ENCODE data around the gene TXNRD1. TPM values are rescaled to one million over a fixed set of nuclear protein-coding genes. Genes with fewer than 3 reads are reported as not detected.
"Not testable (repeated sequence)": the region's sequence is repeated elsewhere in the genome, so short reads cannot be mapped to it uniquely, and the experiment has no call there.

Gene TXNRD1
- total RNA-seq, 1 experiment from 2014 or later, result 69.4 TPM

DNA sequence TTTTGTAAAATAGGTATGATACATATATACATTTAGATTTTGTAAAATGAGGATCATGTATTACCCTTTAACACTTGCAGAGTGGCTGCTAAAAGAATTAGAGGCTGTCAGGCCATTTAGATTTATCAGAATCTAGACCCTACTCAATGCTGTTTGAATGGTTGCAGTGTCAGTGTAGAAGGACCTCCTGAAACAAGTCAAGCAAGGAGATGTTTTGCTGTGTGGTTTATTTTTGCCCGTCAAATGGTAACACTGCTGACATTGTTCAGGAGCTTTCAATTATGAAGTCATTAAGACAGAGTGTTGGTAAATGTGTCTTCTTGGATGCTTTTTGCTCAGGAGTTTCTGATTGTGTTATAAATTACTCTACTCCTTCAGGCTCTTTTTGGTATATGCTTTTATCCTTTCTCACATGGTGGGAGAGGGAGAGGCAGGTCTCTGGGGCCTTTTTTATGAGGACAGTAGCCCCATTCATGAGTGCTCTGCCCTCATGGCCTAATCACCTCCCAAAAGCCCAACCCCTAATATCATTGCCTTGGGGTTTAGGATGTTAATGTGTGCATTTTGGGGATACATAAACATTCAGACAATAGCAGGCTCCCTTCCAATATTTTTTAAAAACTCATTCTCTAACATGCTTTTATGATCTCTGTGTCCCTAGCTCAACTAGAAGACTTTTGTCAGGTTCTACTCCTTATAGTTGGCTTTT, 104.5 kb downstream of the TXNRD1 start:
- H3K4me1 ChIP-seq (ENCODE audit: low read length), result no peaks in the 10 kb centered on the region
- peaks cover 35% of the 10 kb centered on the region for H3K79me2 ChIP-seq (ENCODE audit: low read length)
- H3K9me2 ChIP-seq (replicated peaks; ENCODE audit: insufficient read depth, low read length), result no peaks in the 10 kb centered on the region
- no peak overlapping the region for H3K27ac ChIP-seq (ENCODE audit: low read length)
- H3K9ac ChIP-seq (ENCODE audit: low read length), result no peak overlapping the region
- DNase-seq, result no peak
- no peaks in the 10 kb centered on the region for H3K9me3 ChIP-seq (ENCODE audit: low read length)
- no peak overlapping the region for H3K4me3 ChIP-seq (ENCODE audit: low read length)
- no peak overlapping the region for H2AFZ ChIP-seq (ENCODE audit: low read length)
- no peaks in the 10 kb centered on the region for H3K27me3 ChIP-seq (ENCODE audit: low read length)
- no peaks in the 10 kb centered on the region for H4K20me1 ChIP-seq (ENCODE audit: insufficient read depth, low read depth, low read length)
- H3K4me2 ChIP-seq (ENCODE audit: low read depth, low read length, poor library complexity, severe bottlenecking), result no peak overlapping the region
- peaks cover 63% of the 10 kb centered on the region for H3K36me3 ChIP-seq (ENCODE audit: insufficient read depth, low read length)

DNA sequence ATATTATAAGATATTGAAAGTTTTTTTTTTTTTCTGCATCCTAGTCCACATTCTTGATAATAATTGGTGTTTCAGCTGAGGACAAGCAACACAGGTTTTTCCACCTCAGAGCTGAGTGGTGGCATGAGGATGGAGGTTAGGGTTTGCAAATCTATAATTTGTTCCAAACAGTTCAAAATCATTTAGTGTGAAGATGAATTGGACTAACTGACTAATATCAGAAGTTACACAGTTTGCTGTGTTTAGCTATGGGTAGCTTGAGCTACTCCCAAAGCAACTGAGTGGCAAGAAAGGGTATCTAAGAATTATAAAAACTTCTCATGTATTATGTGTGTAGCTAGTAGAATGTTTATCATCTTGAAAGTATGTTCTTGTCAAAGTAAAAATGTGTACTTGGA, 105.0 kb downstream of the TXNRD1 start:
- Histone ChIP-seq H3K27ac (ENCODE audit: low read length) (no peak overlapping the region), H3K4me2 (ENCODE audit: low read depth, low read length, poor library complexity, severe bottlenecking) (no peak overlapping the region), H3K9me3 (ENCODE audit: low read length) (no peaks in the 10 kb centered on the region), H3K9ac (ENCODE audit: low read length) (no peak overlapping the region), H3K79me2 (ENCODE audit: low read length) (peaks cover 29% of the 10 kb centered on the region), H3K4me1 (ENCODE audit: low read length) (no peaks in the 10 kb centered on the region), H2AFZ (ENCODE audit: low read length) (no peak overlapping the region), H3K36me3 (ENCODE audit: insufficient read depth, low read length) (peaks cover 62% of the 10 kb centered on the region), H3K4me3 (ENCODE audit: low read length) (no peak overlapping the region), H3K27me3 (ENCODE audit: low read length) (no peaks in the 10 kb centered on the region), H4K20me1 (ENCODE audit: insufficient read depth, low read depth, low read length) (no peaks in the 10 kb centered on the region), H3K9me2 (replicated peaks; ENCODE audit: insufficient read depth, low read length) (no peaks in the 10 kb centered on the region)
- DNase-seq, result no peak

DNA sequence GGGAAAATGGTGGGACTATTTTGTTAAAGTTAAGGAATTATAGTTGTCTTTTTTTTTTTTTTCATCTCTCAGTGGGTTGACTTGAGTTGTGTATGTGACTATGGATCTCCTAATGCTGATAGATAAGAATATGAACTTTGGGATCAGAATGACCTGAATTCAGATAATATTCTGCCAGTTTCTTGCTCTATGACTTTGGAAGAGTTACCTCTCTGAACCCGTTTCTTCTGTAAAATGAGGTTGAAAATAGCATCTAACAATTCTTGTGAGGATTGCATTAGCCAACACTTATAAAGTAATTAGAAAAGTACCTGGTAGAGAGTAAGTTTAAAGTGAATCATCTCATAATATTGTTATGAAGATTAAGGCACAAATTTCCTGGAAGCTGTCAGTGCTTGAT, 106.4 kb downstream of the TXNRD1 start:
- peaks cover 56% of the 10 kb centered on the region for H3K36me3 ChIP-seq (ENCODE audit: insufficient read depth, low read length)
- no peaks in the 10 kb centered on the region for H3K9me2 ChIP-seq (replicated peaks; ENCODE audit: insufficient read depth, low read length)
- H4K20me1 ChIP-seq (ENCODE audit: insufficient read depth, low read depth, low read length), result no peaks in the 10 kb centered on the region
- H3K9me3 ChIP-seq (ENCODE audit: low read length), result no peaks in the 10 kb centered on the region
- H3K27ac ChIP-seq (ENCODE audit: low read length), result no peak overlapping the region
- H3K4me1 ChIP-seq (ENCODE audit: low read length), result no peaks in the 10 kb centered on the region
- no peak overlapping the region for H3K9ac ChIP-seq (ENCODE audit: low read length)
- H3K4me3 ChIP-seq (ENCODE audit: low read length), result no peak overlapping the region
- no peaks in the 10 kb centered on the region for H3K27me3 ChIP-seq (ENCODE audit: low read length)
- H3K79me2 ChIP-seq (ENCODE audit: low read length), result peaks cover 24% of the 10 kb centered on the region
- H2AFZ ChIP-seq (ENCODE audit: low read length), result no peak overlapping the region
- DNase-seq, result no peak
- no peak overlapping the region for H3K4me2 ChIP-seq (ENCODE audit: low read depth, low read length, poor library complexity, severe bottlenecking)

DNA sequence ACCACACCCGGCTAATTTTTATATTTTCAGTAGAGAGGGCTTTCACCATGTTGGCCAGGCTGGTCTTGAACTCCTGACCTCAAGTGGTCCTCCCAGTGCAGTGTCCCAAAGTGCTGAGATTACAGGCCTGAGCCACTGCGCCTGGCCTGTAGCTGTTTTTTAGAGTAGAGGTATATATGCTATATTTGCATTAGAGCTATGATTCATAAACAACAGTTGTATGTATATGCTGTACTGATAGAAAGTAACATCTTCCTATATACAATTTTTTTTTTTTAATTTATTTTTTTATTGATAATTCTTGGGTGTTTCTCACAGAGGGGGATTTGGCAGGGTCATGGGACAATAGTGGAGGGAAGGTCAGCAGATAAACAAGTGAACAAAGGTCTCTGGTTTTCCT, 107.0 kb downstream of the TXNRD1 start:
- not testable (repeated sequence) for H3K4me1 ChIP-seq (ENCODE audit: low read length); H3K9me2 ChIP-seq (replicated peaks; ENCODE audit: insufficient read depth, low read length); H4K20me1 ChIP-seq (ENCODE audit: insufficient read depth, low read depth, low read length); H3K27ac ChIP-seq (ENCODE audit: low read length); H3K9ac ChIP-seq (ENCODE audit: low read length); H3K27me3 ChIP-seq (ENCODE audit: low read length); H2AFZ ChIP-seq (ENCODE audit: low read length); H3K4me2 ChIP-seq (ENCODE audit: low read depth, low read length, poor library complexity, severe bottlenecking); H3K9me3 ChIP-seq (ENCODE audit: low read length); H3K4me3 ChIP-seq (ENCODE audit: low read length); DNase-seq
- peaks cover 23% of the 10 kb centered on the region for H3K79me2 ChIP-seq (ENCODE audit: low read length)
- H3K36me3 ChIP-seq (ENCODE audit: insufficient read depth, low read length), result peaks cover 61% of the 10 kb centered on the region

DNA sequence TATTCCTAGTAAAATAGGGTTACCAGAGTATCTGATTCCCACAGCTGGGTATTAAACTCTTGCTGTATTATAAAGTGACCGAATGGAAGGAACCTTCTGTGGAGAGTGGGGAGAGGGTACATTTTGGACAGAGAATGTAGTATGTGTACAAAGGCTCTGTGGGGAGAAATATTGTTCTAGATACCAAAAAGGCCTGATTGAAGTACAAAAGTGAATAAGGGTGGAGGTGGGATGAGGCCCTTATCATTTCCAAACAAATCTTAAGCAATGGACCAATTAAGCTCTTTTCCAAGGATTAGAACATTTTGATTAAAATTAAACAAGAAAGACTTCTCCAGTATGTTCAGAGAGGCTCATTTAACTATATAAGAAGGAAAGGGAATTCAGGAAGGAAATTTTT, 108.3 kb downstream of the TXNRD1 start:
- no peaks in the 10 kb centered on the region for H3K9me3 ChIP-seq (ENCODE audit: low read length)
- peaks cover 55% of the 10 kb centered on the region for H3K36me3 ChIP-seq (ENCODE audit: insufficient read depth, low read length)

DNA sequence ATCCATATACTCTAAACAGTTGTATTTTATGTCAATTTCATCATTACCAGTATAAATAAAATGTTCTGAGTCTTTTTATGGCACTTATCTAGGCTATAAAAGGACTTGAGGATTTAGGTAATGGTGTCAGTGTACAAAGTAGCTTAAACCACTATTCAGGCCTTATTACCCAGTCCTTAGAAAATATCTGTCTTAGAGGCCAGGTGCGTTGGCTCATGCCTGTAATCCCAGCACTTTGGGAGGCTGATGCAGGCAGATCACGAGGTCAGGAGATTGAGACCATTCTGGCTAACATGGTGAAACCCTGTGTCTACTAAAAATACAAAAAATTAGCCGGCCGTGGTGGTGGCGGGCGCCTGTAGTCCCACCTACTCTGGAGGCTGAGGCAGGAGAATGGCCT, 112.7 kb downstream of the TXNRD1 start:
- not testable (repeated sequence) for H3K9me3 ChIP-seq (ENCODE audit: low read length); H3K9ac ChIP-seq (ENCODE audit: low read length); H3K27ac ChIP-seq (ENCODE audit: low read length); H3K4me2 ChIP-seq (ENCODE audit: low read depth, low read length, poor library complexity, severe bottlenecking); DNase-seq; H4K20me1 ChIP-seq (ENCODE audit: insufficient read depth, low read depth, low read length); H3K4me3 ChIP-seq (ENCODE audit: low read length); H3K27me3 ChIP-seq (ENCODE audit: low read length); H3K9me2 ChIP-seq (replicated peaks; ENCODE audit: insufficient read depth, low read length); H2AFZ ChIP-seq (ENCODE audit: low read length)
- peaks cover 23% of the 10 kb centered on the region for H3K4me1 ChIP-seq (ENCODE audit: low read length)
- H3K79me2 ChIP-seq (ENCODE audit: low read length), result peaks cover 17% of the 10 kb centered on the region
- peaks cover 44% of the 10 kb centered on the region; the same call in 1 of the 2 replicates for H3K36me3 ChIP-seq (ENCODE audit: insufficient read depth, low read length)

More for the DNA sequence above, 108.3 kb downstream of the TXNRD1 start:
- no peaks in the 10 kb centered on the region for H3K27me3 ChIP-seq (ENCODE audit: low read length)
- no peak for DNase-seq
- peaks cover 8% of the 10 kb centered on the region for H3K4me1 ChIP-seq (ENCODE audit: low read length)
- no peak overlapping the region for H3K4me3 ChIP-seq (ENCODE audit: low read length)
- no peaks in the 10 kb centered on the region for H4K20me1 ChIP-seq (ENCODE audit: insufficient read depth, low read depth, low read length)
- H3K9me2 ChIP-seq (replicated peaks; ENCODE audit: insufficient read depth, low read length), result no peaks in the 10 kb centered on the region
- no peak overlapping the region for H3K4me2 ChIP-seq (ENCODE audit: low read depth, low read length, poor library complexity, severe bottlenecking)
- peaks cover 17% of the 10 kb centered on the region for H3K79me2 ChIP-seq (ENCODE audit: low read length)
- H3K27ac ChIP-seq (ENCODE audit: low read length), result no peak overlapping the region
- no peak overlapping the region for H2AFZ ChIP-seq (ENCODE audit: low read length)
- H3K9ac ChIP-seq (ENCODE audit: low read length), result no peak overlapping the region

DNA sequence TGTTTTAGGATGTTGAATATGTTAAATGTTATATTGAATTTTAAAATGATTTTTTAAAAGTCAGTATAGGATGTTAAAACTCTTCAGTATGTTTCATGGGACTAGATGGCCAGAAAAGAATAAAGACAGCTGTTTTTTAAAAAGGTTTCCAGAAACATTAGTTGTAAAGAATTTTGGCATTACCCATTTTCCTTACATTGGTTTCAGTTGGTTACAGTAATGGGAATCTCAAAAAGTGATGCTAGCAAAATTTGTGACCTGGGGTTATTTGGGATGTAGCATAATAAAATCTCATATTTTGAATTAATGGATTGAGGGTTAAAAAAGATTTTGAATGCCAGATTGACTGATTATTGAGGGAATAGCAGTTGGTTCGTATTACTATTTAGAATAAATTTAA, 113.2 kb downstream of the TXNRD1 start:
- Histone ChIP-seq H3K27ac (ENCODE audit: low read length) (no peak overlapping the region), H3K79me2 (ENCODE audit: low read length) (peaks cover 20% of the 10 kb centered on the region), H3K9me3 (ENCODE audit: low read length) (no peaks in the 10 kb centered on the region), H3K4me2 (ENCODE audit: low read depth, low read length, poor library complexity, severe bottlenecking) (no peak overlapping the region), H3K36me3 (ENCODE audit: insufficient read depth, low read length) (peaks cover 47% of the 10 kb centered on the region; the same call in 1 of the 2 replicates), H4K20me1 (ENCODE audit: insufficient read depth, low read depth, low read length) (0 out of 2 replicates have a peak, but pooled peaks cover 3% of the 10 kb centered on the region), H3K9ac (ENCODE audit: low read length) (no peak overlapping the region), H3K27me3 (ENCODE audit: low read length) (no peaks in the 10 kb centered on the region), H3K4me1 (ENCODE audit: low read length) (peaks cover 23% of the 10 kb centered on the region), H3K9me2 (replicated peaks; ENCODE audit: insufficient read depth, low read length) (no peaks in the 10 kb centered on the region), H2AFZ (ENCODE audit: low read length) (no peak overlapping the region), H3K4me3 (ENCODE audit: low read length) (no peak overlapping the region)
- DNase-seq, result no peak

DNA sequence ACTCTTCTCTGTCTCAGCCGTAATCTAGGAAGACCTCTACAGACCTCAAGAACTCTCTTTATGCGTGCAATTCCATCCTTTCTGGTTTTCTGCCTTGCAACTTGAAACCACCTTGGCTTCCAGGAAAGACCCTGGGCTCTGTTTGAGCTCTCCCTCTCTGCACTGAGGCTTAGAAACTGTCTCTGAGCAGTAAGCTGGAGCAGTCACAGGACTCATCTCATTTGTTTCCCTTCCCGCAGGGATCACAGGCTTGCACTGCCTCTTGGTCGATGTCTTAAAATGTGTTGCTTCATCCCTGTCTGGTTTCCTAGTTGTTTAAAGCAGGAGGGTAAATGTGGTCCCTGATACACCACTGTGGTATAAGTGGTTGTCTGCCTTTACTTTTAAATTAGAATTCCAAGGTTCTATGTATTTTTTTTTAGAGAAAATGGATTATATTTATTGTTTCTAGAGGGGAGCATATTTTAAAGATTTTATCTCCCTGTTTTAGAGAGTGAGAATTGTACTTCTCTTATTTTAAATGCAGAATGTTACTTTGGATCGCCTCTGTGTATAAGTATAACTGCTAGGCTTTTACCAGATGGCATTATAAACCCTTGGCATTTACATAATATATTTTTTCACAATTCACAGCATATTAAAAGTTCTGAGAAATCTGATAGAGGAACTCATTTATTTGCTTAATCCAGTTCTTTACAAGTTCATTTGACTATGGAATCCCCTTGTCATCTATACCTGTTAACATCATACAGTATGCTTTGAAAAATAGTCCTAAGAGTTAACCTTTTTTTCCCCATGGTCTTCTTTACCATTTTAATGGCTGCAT, 114.3 kb downstream of the TXNRD1 start:
- peaks cover 26% of the 10 kb centered on the region for H3K79me2 ChIP-seq (ENCODE audit: low read length)
- peaks cover 51% of the 10 kb centered on the region; the same call in 1 of the 2 replicates for H3K36me3 ChIP-seq (ENCODE audit: insufficient read depth, low read length)
- peak overlapping the region; percentile 68 for H3K27ac ChIP-seq (ENCODE audit: low read length)

More for the DNA sequence above, 114.3 kb downstream of the TXNRD1 start:
- Histone ChIP-seq H4K20me1 (ENCODE audit: insufficient read depth, low read depth, low read length) (0 out of 2 replicates have a peak, but pooled peaks cover 3% of the 10 kb centered on the region), H3K9me2 (replicated peaks; ENCODE audit: insufficient read depth, low read length) (no peaks in the 10 kb centered on the region), H2AFZ (ENCODE audit: low read length) (no peak overlapping the region), H3K4me1 (ENCODE audit: low read length) (peaks cover 23% of the 10 kb centered on the region), H3K27me3 (ENCODE audit: low read length) (no peaks in the 10 kb centered on the region), H3K9me3 (ENCODE audit: low read length) (no peaks in the 10 kb centered on the region), H3K9ac (ENCODE audit: low read length) (no peak overlapping the region), H3K4me2 (ENCODE audit: low read depth, low read length, poor library complexity, severe bottlenecking) (peak overlapping the region; percentile 33), H3K4me3 (ENCODE audit: low read length) (no peak overlapping the region)
- DNase-seq, result no peak

All from Karpas-422 (cell line).